T-helper 9 cell (primary cell): Measurements from ENCODE around the gene PTRHD1.

Experiments
- DNase-seq: peaks from one replicate; pipeline ENCODE4 v3.0.0-alpha.2; 2020

PTRHD1 gene

GRCh38 chr2:24749069-24749691 is 44.0 kb downstream of the PTRHD1 start:
- no peak for DNase-seq

GRCh38 chr2:24747299-24747698 is 45.9 kb downstream of the PTRHD1 start:
- DNase-seq: no peak

DNA sequence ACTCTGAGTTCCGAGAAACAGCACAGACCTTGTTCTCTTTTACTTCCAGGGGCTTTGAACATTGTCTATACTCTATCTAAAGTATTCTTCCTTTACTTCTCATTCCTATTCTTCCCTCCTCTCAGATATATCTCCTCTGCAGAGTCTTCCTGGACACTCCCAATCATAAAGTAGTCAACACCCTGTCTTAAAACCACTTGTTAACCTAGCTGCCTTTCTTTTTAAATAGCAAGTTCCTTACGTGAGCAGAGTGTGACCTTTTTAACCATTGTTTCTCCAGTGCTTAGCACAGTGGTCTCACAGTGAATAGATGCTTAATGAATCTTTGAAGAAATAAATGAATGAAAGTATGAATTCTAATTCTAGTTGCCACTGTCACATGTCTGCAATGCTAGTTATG is 47.4 kb downstream of the PTRHD1 start:
- no peak for DNase-seq

- no peak for DNase-seq
Observed at GRCh38 chr2:24744356-24744755, 48.8 kb downstream of the PTRHD1 start.

GRCh38 chr2:24743924-24744323 is 49.3 kb downstream of the PTRHD1 start:
- DNase-seq: no peak

DNA sequence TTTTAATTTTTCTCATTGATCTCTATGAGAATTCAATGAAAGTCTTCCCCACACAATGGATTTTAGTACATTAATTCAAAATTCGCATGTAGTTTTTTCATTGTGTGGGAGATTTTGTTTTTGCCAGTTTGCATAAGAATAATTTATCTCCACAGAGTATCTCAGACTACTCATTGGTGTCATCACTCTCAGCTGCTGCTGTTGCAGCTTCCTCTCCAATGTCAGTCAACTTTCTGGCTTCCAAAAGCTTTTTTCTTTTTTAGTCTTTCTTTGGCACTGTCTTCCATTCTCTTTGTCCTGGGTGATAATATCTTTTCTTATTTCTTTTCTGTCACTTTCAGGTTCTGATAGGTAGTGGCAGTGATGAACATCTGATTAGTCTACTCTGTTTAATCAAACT is 50.5 kb downstream of the PTRHD1 start:
- DNase-seq: no peak

DNA sequence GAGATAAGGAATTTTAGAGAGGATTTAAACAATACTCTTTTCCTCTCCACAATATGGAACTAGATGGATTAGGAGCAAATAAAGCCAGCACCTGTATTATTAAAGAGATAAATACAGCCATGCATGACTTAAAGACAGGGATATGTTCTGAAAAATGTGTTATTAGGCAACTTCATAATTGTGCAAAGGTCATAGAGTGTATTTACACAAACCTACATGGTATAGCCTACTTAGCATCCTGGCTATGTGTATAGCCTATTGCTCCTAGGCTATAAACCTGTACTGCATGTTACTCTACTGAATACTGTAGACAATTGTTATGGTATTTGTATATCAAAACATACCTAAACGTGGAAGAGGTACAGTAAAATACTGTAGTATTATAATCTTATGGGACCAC is 53.0 kb downstream of the PTRHD1 start:
- no peak for DNase-seq
